Measurements from ENCODE around the gene CCDC88C.
"Not testable (repeated sequence)": the region's sequence is repeated elsewhere in the genome, so short reads cannot be mapped to it uniquely, and the experiment has no call there.

The CCDC88C gene

GRCh38 chr14:91417983-91418386 lies 365 bp upstream of the CCDC88C start:
- peak in 1 of 2 donors; percentile 42 for DNase-seq

- DNase-seq = no peak
Observed at GRCh38 chr14:91416744-91417119, 888 bp downstream of the CCDC88C start.

GRCh38 chr14:91415794-91416743 lies 1.6 kb downstream of the CCDC88C start:
- DNase-seq = no peak

- no peak for DNase-seq
Observed at GRCh38 chr14:91414475-91414833, 3.2 kb downstream of the CCDC88C start.

- DNase-seq = no peak
Observed at GRCh38 chr14:91413547-91414474, 3.8 kb downstream of the CCDC88C start.

GRCh38 chr14:91412939-91413338 lies 4.7 kb downstream of the CCDC88C start:
- DNase-seq = no peak

- no peak for DNase-seq
Observed at GRCh38 chr14:91410771-91411536, 6.7 kb downstream of the CCDC88C start.

GRCh38 chr14:91409928-91410718 lies 7.5 kb downstream of the CCDC88C start:
- no peak for DNase-seq

- not testable (repeated sequence) for DNase-seq
Observed at GRCh38 chr14:91409240-91409639, 8.4 kb downstream of the CCDC88C start.

GRCh38 chr14:91406982-91407381 lies 10.6 kb downstream of the CCDC88C start:
- no peak for DNase-seq

- DNase-seq = no peak
Observed at GRCh38 chr14:91406451-91406850, 11.2 kb downstream of the CCDC88C start.

- no peak for DNase-seq
Observed at GRCh38 chr14:91405724-91406435, 11.7 kb downstream of the CCDC88C start.

- DNase-seq = no peak
Observed at GRCh38 chr14:91405241-91405721, 12.3 kb downstream of the CCDC88C start.

GRCh38 chr14:91402771-91403600 lies 14.6 kb downstream of the CCDC88C start:
- no peak for DNase-seq

- DNase-seq = no peak
Observed at GRCh38 chr14:91402348-91402747, 15.3 kb downstream of the CCDC88C start.

GRCh38 chr14:91401751-91402150 lies 15.9 kb downstream of the CCDC88C start:
- DNase-seq = no peak

GRCh38 chr14:91400696-91401095 lies 16.9 kb downstream of the CCDC88C start:
- no peak for DNase-seq

- DNase-seq = no peak
Observed at GRCh38 chr14:91399868-91400640, 17.6 kb downstream of the CCDC88C start.

GRCh38 chr14:91398707-91399106 lies 18.9 kb downstream of the CCDC88C start:
- DNase-seq = no peak

All from inflammatory macrophage (primary cell).